Measurements from ENCODE around the gene FAM13A.

- TF ChIP-seq CTCF (IDR thresholded peaks at IDR 0.05; ENCODE audit: control extremely low read depth in 1 of 3, insufficient read depth in 1 of 3, low read depth in 1 of 3, low read length in 3 of 3) (no peak), RXRA (IDR thresholded peaks at IDR 0.05; ENCODE audit: insufficient read depth, low read depth, low read length) (no peak), POLR2A (IDR thresholded peaks at IDR 0.05; ENCODE audit: control extremely low read depth in 1 of 2, low read depth in 2 of 2, low read length in 2 of 2) (no peak), POLR2AphosphoS5 (IDR thresholded peaks at IDR 0.05; ENCODE audit: low read depth, low read length) (no peak)
These were observed 42.5 kb upstream of the FAM13A start for GRCh38 chr4:89099471-89099870.

Data from H1 (cell line).